Heart left ventricle (tissue), 13 donors: ENCODE data around the gene AGPAT4.

ENCODE experiments used
- POLR2A ChIP-seq, 2 donors: fragments of 450-650 bp; IDR thresholded peaks; one replicate each; pipeline ENCODE4 v1.6.1; 2017; ENCODE audit warnings: antibody characterized with exemption in 2 of 2, mild to moderate bottlenecking in 2 of 2, moderate library complexity in 2 of 2
- TF ChIP-seq, protein P1 (sequence below), 12 donors: fragments of 200-600 bp; sonication (generic) in 4 of 12; IDR thresholded peaks; one replicate each; pipeline versions ENCODE4 v1.5.0 to v1.8.0; 2018 to 2022; ENCODE audit warnings: antibody characterized with exemption in 12 of 12, mild to moderate bottlenecking in 5 of 12
- donor health status: ischemic (EF 13 %, LVEDD 7.1; RV severe dilation, severe dysfunction).
- donor health status: DM: no; HTN: yes; CAD: no.
- donor health status: DM: no; HTN: no; CAD: no.
- donor health status: ischemic (EF 25% LVEDD 6.9; RV normal size, moderate dysfunction).
- donor health status: ischemic (EF 25% LVEDD 5.7; RV mildly dilated, moderate dysfunction).
- donor health status: ischemic (EF 35%, LVEDD 5.7; RV mildly dilated, moderate dysfunction).
- donor health status: nonischemic (EF 11% LVEDD 7.7; RV severe dilation, severe dysfunction).
- donor health status: DM: yes; HTN: yes; CAD: no.
- donor health status: PGD.
- donor health status: ischemic (EF 29% LVEDD 5.4; RV normal size, mild dysfunction).
- donor health status: nonischemic (EF 23%, LVEDD 6.1; RV moderate dilation, normal function).

DNA sequence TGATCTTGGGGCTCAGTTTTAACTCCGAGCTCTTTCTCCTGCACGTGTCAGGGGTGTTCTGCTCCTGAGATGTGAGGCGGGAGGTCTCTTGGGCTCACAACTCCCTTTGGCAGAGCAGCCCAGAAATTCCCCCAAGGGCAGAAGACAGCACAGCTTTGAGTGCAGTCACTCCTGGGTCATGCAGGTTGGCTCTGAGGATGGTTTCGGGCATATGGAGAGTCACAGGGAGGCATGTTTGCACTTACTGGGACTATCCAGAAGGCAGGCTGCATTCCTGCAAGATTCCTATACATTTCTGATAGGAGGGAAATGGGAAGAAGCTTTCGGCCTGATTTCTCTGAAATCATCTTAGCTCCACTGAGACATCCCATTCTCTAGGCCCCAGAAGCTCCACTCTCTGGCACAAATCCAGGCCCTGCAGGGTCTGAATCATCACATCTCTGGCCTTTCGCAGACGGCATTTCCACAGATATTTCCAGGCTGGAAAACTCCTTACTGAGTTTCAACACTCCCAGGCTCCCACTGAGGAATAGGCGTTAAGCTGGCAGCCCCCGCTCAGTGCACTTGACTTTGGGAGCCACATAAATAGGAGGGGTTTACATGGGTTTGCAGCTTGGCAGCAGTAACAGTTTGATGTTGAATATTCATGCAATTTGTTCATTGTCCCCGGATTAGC lies 39.7 kb downstream of the AGPAT4 start:
- TF ChIP-seq, protein P1, sequence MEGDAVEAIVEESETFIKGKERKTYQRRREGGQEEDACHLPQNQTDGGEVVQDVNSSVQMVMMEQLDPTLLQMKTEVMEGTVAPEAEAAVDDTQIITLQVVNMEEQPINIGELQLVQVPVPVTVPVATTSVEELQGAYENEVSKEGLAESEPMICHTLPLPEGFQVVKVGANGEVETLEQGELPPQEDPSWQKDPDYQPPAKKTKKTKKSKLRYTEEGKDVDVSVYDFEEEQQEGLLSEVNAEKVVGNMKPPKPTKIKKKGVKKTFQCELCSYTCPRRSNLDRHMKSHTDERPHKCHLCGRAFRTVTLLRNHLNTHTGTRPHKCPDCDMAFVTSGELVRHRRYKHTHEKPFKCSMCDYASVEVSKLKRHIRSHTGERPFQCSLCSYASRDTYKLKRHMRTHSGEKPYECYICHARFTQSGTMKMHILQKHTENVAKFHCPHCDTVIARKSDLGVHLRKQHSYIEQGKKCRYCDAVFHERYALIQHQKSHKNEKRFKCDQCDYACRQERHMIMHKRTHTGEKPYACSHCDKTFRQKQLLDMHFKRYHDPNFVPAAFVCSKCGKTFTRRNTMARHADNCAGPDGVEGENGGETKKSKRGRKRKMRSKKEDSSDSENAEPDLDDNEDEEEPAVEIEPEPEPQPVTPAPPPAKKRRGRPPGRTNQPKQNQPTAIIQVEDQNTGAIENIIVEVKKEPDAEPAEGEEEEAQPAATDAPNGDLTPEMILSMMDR (IDR thresholded peaks at IDR 0.05) = no peak
- TF ChIP-seq POLR2A (IDR thresholded peaks at IDR 0.05) = no peak
